Stimulated activated CD8-positive, alpha-beta memory T cell treated with anti-CD3 and anti-CD28 coated beads, Interleukin-4, amount 100 ng/mL, for 1 hour (primary cell): ENCODE measurements around the gene MYH1.

Source experiments
- DNase-seq, 2 donors: peaks; one replicate each; pipeline ENCODE4 v3.0.0-alpha.2; 2020; ENCODE audit warnings: low read depth in 2 of 2, low spot score in 1 of 2

Gene MYH1

GRCh38 chr17:10492004-10492403, 26.3 kb downstream of the MYH1 start:
- DNase-seq, result no peak

- no peak for DNase-seq
Measured at GRCh38 chr17:10482252-10482651, 36.1 kb downstream of the MYH1 start.

- DNase-seq, result no peak
Measured at GRCh38 chr17:10477701-10478100, 40.6 kb downstream of the MYH1 start.

- DNase-seq, result no peak
Measured at GRCh38 chr17:10474536-10474935, 43.8 kb downstream of the MYH1 start.

GRCh38 chr17:10471858-10472257, 46.5 kb downstream of the MYH1 start:
- no peak for DNase-seq

GRCh38 chr17:10469459-10469858, 48.9 kb downstream of the MYH1 start, which contains the start of gene MYH4:
TSS of gene MYH4 (minus strand) at chr17:10469559. CDS start at chr17:10466745, 2,814 bp downstream.
- no peak for DNase-seq

- no peak for DNase-seq
Measured at GRCh38 chr17:10463402-10463801, 54.9 kb downstream of the MYH1 start.

- DNase-seq, result no peak
Measured at GRCh38 chr17:10460062-10460461, 58.3 kb downstream of the MYH1 start.

- no peak for DNase-seq
Measured at GRCh38 chr17:10458701-10459100, 59.6 kb downstream of the MYH1 start.

GRCh38 chr17:10457952-10458351, 60.4 kb downstream of the MYH1 start:
- no peak for DNase-seq

- no peak for DNase-seq
Measured at GRCh38 chr17:10447026-10447931, 71.1 kb downstream of the MYH1 start.
